ENCODE measurements around the gene HMG20A.

HMG20A gene

GRCh38 chr15:77475898-77476297 is 55.2 kb downstream of the HMG20A start:
- DNase-seq (ENCODE audit: low read depth in 2 of 2), result no peak

- no peak for DNase-seq (ENCODE audit: low read depth in 2 of 2)
Measured at GRCh38 chr15:77476995-77477394, 56.3 kb downstream of the HMG20A start.

- no peak for DNase-seq (ENCODE audit: low read depth in 2 of 2)
Measured at GRCh38 chr15:77478051-77478450, 57.4 kb downstream of the HMG20A start.

DNA sequence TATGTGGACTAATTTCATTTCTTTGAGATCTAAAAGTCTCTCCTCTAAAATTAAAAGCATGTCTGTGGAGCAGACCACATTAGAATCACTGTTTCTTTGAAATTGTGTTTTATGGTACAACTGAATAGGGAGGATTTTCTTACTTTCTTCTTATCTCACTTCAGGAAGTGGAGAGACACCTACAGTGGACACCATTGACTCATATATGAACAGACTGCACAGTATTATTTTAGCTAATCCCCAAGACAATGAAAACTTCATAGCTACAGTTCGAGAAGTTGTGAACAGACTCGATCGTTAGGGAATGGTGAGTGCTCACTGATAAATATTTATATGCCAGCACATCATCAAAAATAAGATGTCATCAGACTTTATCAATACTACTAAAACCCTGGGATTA is 58.3 kb downstream of the HMG20A start:
- DNase-seq (ENCODE audit: low read depth in 2 of 2), result no peak

- no peak for DNase-seq (ENCODE audit: low read depth in 2 of 2)
Measured at GRCh38 chr15:77480859-77481633, 60.4 kb downstream of the HMG20A start.

DNA sequence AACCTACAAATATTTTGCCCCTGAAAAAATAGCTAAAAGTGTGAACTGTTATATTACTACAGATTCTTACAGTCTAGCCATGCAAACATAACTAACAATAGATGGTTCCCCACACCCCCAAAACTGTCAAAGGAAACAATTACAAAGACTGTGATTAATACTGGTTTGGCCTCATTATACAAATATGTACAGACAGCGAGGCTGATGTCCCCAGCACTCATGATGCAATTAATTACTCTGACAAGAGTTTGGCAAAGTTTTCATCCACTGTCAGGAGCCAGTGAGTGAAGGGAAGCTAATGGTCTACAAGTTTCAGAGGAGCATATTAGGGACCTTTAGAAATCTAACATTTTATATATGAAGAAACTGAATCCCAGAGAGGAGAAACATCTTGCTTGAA is 61.0 kb downstream of the HMG20A start:
- no peak for DNase-seq (ENCODE audit: low read depth in 2 of 2)

DNA sequence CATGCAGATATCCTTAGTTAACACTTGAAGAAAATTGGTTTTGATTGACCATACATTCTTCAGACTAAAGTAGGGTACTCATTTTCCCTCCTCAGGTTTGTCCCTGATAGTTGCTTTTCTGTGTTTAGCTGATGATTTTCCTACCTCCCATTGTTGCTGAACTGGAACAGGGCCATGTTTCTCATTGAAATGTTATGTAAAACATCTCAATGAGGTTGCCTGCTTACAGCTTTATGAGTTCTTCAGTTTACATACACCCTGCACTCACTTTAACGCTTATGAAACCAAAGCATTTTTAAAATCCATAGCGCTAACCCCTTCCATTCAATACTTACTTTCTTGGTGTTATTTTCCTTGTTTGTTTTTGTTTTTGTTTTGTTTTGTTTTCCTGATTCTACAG is 61.9 kb downstream of the HMG20A start:
- no peak for DNase-seq (ENCODE audit: low read depth in 2 of 2)

DNA sequence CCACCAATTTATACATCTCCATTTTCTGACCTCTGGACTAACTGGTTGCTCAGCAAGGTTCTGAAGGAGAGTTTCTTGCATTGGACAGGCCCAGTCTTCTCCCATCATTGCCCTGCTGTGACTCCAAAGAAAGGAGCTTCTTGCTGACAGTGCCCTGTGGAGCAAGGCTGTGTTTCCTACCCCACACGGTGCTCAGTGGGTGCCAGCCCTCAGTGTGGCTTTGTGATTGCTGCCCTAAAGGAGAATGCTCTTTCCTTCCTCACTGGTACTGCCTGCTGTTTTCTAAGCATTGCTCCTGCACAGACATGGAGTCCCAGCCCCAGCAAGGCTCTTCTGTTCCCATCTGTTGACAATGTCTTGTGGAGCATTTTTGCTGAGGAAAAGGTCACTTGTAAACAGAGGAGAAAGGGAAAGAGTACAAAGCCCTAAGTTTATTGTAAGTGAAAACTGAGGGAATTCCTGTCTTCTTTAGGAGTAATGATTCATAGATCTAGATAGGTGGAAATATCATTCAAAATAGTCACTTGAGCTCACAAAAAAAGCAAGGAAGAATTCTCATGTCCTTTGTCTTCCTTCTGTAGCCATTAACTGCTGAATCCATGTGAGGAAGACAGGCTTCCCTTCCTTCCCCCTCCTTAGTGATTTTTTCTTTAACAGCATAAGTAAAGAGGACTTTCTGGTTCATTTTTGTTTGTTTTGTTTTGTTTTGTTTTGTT is 62.9 kb downstream of the HMG20A start:
- no peak for DNase-seq (ENCODE audit: low read depth in 2 of 2)

DNA sequence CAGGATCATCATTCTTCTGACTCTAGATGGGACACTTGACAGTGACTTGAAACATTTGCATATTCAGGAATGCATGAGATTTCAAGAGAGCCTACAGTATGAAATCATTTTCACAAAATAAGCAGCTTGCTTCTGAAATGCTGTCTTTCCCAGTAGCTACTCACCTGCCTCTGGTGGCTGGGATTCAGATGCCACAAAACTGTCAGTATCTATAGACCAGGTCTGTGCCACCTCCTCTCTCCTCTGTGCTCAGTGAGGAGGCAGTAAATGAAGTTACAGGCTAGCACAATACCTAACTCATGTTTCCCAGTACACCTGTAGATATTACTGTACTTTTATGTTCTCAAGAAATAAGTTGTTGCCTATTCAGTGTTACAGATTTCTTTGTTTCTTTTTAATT is 64.3 kb downstream of the HMG20A start:
- DNase-seq (ENCODE audit: low read depth in 2 of 2), result no peak

DNA sequence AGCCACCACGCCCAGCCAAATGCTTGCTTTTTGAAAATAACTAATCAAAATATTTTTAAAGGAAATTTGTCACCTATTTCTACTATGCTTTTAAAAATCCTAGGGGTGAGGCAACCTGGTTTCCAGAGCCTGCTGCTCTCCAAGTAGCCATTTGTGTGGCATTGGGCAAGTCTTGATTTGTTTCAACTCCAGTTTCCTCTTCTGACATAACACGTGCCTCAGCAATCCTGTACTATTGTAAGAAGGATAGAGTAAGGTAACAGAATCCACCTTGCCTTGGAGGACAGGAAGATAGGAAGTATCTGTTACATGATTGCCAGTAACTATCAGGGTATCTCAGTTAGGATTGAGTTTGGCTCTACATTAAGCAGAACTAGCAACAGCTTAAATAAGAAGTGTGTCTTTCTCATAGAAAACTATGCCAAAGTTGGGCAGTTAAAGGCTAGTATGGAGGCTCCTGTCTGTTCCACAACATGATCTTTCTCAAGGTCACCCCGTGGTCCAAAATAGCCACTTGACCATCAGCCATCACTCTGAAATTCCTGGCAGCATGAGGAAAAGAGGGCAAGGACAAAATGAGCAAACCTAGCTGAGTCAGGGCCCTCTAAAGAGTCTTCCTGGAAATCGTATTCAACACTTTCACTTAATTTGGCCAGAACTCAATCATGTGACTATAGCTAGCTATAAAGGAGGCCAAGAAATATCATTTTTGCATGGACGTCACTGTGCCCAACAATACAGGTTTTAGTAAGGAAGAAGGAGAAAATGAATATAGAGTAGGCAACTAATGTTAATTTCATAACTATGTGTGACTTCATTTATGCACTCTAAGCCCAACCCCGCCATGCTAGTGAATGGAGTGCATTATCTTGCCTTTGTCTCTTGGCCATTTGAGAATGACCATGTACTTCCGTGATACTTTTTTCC is 66.1 kb downstream of the HMG20A start:
- DNase-seq (ENCODE audit: low read depth in 2 of 2), result no peak

DNA sequence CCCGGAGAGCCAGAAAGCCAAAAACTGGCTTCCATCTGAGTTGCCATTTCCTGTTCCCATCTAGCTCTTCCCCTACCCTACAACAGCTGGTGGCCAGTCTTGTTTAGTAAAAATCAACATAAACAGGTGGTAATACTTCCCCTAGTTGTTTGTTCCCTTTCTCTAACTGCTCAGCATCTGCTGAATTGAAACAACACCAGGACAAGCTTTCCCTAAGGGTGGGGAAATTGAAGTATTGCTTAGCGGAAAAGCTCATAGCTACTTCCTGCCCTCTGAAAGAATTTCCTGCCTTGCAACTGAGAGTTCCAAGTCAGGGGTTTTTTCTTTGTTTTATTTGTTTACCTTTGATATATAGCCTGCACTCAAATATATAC is 66.8 kb downstream of the HMG20A start:
- no peak for DNase-seq (ENCODE audit: low read depth in 2 of 2)

DNA sequence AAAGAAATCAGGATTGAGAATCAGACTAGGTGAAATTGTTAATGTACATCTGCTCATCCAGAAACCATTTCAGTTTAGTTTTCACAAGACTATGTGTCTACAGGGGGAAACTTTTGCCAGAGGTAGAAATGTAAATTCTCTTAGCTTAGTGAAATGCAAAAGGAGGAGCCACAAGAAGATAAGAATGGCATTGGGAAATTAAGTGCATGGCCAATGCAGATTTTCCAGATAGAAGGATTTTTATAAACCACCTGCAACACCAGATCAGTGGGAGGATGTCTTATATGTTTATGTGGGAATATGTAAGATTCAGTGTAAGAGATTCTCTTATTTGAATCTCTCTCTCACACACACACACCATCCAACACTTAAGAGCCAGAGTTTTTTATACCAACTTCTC is 67.2 kb downstream of the HMG20A start:
- DNase-seq (ENCODE audit: low read depth in 2 of 2), result no peak

- DNase-seq (ENCODE audit: low read depth in 2 of 2), result no peak
Measured at GRCh38 chr15:77489647-77490046, 69.0 kb downstream of the HMG20A start.

GRCh38 chr15:77493324-77493907 is 72.7 kb downstream of the HMG20A start:
- DNase-seq (ENCODE audit: low read depth in 2 of 2), result no peak

DNA sequence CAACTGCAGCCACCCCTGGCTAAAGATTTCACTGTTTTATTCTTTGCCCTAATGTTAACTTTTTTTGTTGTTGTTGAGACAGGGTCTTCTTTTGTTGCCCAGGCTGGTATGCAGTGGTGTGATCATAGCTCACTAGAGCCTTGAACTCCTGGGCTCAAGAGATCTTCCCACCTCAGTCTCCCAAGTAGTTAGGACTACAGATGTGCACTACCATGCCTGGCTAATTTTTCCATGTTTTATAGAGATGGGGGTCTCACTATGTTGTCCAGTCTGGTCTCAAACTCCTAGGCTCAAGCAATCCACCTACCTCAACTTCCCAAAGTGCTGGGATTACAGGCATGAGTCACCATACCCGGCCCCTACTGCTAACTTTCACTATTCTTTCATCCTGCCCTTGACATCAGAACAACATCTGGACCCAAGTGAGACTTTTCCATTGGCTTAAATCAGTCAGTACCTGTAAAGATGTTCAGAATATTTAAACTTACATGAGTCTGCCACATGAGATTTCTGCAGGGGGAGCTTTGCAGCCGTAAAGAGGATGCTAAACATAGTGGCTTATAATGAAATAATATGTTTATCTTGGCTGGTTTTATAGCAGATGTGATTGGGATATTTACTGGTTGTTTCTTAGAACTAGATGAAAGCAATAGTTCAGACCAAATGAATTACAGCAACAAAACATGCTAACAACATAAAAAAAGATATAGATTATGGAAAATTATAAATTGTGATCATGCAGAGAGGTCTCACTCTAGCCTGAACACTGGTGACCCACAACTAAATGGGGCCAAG is 73.6 kb downstream of the HMG20A start:
- DNase-seq (ENCODE audit: low read depth in 2 of 2), result no peak

DNA sequence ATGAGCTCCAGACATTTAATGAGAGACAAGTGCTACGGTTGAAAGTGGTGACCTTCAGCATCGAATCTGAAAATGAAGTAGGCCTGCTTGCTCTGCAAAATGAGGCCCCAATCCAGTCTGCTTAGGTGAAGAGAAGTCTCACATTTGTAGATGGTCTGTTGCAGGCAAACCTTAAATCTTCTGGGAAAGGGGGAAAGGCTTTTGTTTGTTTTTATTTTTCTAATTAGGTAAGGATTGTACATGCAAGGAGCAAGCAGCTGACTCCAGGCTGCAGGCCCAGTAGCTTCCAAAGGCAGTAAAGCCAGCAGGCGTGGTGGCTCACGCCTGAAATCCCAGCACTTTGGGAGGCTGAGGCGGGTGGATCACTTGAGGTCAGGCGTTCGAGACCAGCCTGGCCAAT is 74.3 kb downstream of the HMG20A start:
- DNase-seq (ENCODE audit: low read depth in 2 of 2), result no peak

DNA sequence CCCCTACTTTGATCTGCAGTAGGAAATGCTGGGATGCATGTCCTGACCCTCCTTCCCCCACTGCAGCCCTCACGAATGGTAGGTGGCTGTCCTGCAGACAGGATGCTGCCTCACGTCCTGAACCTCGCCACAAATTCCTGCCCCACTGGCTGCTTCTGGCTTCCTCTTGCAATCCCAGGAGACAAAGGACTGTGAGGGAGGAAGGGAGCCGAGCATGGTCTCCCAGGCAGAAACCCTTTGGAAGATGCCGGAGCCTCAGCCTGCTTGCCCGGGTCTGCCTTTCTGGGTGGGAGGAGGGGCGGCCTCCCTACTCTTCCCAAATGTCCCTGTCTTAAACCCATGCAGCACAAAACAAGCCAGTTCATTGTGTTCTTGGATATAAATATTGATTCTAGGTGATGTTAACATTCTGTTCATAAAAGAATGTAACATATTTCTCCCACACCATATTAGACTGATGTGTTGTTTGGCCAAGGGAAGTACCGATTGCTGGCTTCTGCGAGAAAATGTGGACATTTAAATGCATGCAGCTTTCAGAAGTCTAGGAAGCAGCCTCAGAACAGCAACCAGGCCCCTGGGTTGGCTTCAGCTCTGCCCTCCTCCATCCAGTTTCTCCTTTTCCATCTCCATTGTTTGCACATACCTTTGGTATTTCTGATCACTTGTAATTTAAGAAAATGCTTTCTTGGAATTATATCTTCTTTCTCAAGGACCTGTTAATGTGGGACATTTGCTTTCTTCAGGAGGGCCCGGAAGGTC is 75.3 kb downstream of the HMG20A start:
- no peak for DNase-seq (ENCODE audit: low read depth in 2 of 2)

DNA sequence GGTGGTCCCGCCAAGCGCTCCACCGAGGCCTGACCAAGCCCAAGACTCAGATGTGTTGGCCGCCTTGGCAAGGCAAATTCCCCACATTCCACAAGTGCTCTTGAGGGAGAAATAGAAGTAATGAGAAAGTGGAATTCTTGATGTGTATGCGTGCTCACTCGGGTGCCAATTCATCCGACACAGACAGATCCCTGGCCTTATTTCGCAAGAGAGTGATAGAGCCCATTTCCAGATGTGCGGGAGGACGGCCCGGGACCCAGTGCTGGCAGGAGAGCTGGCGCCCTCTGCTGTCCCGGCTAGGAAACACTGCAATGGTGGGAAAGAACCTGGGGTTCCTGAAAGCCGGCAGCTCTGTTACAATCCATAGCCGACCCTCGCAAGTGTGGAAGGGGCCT is 76.0 kb downstream of the HMG20A start:
- DNase-seq (ENCODE audit: low read depth in 2 of 2), result peak; percentile 34 to 44

- no peak for DNase-seq (ENCODE audit: low read depth in 2 of 2)
Measured at GRCh38 chr15:77497110-77497737, 76.5 kb downstream of the HMG20A start.

DNA sequence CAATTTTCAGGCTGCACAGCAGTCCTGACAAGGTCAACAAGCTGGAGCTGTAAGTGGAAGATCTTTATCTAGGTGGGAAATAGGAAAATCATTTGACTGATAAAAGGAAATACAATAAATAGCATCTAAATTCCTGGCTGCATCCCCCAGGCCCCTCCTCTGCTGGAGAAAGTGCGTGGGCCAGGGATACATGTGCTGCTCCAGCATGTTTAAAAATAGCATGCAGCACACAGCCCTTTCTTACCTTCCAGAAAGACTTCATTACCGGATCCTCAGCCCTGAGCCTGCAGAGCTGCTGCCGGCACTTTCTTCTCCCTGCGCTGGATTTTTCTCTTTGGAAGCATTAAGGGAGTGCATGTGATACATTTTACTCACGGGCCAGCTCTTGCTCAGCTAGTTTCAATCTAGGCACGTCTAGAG is 77.3 kb downstream of the HMG20A start:
- DNase-seq (ENCODE audit: low read depth in 2 of 2), result no peak
